GM18873 (cell line): ENCODE measurements around the gene PITPNM1.
"Not testable (repeated sequence)": the region's sequence is repeated elsewhere in the genome, so short reads cannot be mapped to it uniquely, and the experiment has no call there.

Experiments
- ATAC-seq: cut with Tn5 transposase; IDR thresholded peaks from one replicate; pipeline ENCODE4 v1.9.1; 2021; ENCODE audit warnings: mild to moderate bottlenecking, moderate library complexity, moderate number of reproducible peaks; ENCODE audit not compliant: unreplicated experiment, low FRiP score

Gene PITPNM1

DNA sequence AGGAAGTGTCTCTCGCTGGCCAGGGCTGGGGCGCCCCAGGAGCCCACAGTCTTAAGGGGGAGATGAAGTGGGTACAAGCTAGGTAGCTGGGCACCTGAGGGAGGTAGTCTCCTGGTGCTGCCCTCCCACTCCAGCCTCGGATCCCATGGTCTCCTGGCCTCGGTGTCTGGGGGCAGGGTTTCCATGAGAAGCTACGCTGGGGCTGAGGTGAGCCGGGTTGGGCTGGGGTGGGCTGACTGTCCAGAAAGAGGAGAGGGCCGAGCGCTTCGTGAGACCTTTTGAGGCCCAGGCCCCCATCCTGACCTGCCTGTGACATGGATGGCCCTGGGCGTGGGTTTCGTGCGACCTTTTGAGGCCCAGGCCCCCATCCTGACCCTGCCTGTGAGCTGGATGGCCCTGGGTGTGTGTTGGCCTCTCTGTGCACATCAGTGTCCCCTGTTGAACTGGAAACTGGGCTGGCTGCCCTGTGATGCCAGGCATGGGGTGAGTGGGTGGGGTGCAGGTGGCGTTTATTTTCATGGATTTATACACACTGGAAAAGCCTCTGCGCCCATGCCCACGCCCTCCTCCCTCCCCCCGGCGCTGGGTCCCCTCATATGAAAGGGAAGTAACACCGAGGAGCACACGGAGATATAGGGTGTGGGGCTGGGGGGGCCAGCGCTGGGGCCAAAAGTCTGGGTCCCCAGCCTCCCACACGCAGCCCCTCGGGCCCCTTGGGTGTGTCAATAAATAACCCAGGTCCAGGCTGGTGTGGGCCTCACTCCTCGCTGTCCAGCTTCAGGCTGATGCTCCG, 13.7 kb downstream of the PITPNM1 start:
- ATAC-seq: no peak

DNA sequence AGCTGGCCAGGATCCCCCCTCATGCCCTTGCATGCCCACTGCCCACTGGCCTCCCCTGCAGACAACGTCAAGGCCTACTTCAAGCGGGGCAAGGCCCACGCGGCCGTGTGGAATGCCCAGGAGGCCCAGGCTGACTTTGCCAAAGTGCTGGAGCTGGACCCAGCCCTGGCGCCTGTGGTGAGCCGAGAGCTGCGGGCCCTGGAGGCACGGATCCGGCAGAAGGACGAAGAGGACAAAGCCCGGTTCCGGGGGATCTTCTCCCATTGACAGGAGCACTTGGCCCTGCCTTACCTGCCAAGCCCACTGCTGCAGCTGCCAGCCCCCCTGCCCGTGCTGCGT, 14.5 kb downstream of the PITPNM1 start:
- no peak for ATAC-seq

DNA sequence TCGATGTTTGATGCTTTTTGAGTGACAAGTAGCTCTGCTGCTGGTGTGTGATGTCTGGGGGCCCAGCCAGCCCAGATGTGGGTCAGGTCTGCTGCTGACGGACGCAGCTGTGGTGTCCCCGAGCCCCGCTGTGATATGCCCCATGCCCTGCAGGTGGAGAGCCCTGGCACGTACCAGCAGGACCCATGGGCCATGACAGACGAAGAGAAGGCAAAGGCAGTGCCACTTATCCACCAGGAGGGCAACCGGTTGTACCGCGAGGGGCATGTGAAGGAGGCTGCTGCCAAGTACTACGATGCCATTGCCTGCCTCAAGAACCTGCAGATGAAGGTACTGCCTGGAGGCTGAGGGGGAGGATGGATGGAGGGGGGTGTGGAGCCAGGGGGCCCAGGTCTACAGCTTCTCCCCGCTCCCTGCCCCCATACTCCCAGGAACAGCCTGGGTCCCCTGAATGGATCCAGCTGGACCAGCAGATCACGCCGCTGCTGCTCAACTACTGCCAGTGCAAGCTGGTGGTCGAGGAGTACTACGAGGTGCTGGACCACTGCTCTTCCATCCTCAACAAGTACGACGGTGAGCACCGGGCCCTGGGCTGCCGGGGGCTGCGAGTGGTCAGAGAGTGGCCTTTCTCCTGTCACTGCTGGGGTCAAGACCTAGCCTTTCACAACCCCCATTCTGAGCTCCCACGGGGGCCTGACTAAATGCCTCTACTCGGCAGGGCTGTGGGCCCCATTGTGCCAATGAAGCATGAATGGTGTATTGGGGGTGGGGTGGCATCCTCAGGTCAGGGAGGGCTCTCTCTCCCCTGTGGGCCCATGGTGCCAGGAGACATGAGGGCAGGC, 15.1 kb downstream of the PITPNM1 start:
- ATAC-seq: no peak

DNA sequence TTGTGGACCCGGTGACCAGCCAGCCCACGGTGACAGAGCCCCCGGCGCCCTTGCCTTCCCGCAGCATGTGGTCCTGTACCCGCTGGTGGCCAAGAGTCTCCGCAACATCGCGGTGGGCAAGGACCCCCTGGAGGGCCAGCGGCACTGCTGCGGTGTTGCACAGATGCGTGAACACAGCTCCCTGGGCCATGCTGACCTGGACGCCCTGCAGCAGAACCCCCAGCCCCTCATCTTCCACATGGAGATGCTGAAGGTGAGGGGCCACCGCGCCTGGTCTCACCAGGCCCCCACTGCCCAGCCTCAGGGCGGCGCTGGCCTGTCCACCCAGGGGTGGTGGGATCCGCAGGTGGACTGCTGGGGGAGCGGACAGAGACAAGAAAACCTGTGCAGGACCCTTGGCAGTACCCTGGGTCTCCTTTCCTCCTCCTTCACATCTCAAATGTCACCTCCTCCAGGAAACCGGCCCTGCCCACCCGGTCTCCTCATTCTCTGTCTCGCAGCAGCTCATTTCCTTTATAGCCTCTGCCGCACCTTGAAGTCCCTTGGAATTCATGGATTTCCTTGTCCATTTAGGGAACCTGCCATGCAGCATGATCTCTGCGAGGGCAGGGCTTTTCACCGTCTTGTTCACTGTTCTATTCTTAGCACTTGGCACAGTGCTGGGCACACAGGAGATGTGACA, 15.8 kb downstream of the PITPNM1 start:
- no peak for ATAC-seq

DNA sequence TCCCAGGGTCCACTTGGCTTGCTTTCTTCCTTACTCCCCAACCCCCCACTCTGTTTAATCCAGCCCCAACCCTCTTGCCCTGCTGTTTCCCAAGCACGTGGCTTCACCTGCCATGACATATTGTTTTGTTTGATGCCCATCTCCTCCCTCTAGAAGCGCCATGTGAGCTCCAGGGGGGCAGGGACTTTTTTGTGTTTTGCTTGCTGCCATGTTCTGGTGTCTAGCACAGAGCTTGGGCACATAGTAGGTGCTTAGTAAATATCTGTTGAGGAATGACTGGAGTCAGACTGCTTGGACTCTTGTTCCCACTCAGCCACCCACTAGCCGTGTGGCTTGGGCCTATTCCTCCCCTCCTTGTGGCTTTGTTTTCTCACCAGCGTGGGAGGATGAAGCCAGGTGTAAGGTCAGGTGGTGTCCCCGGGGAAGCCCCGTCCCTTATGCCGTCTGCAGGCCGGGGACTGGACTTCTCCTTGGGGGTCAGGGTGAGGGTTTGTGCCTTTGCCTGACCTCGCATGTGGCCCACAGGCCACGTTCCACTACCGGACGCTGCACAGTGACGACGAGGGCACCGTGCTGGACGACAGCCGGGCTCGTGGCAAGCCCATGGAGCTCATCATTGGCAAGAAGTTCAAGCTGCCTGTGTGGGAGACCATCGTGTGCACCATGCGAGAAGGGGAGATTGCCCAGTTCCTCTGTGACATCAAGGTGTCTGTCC, 18.5 kb downstream of the PITPNM1 start:
- no peak for ATAC-seq

DNA sequence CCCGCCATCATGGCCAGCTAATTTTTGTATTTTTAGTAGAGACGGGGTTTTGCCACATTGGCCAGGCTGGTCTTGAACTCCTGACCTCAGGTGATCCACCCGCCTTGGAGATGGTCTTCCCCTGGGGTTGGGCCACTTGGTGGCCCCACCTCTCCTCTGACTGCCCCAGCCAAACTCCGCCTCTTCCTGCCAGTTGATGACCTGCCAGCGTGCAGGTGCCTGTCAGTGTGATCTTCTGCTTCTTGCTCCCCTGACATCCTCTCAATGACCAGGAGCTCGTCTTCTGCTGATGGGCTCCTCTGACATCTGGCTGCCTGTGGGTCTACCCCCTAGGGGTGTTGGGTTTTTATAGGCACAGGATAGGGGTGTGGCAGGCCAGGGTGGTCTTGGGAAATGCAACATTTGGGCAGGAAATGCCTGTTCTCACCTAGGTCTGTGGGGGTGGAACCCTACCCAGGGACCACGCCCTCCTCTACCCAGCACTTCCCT, 19.2 kb downstream of the PITPNM1 start:
- not testable (repeated sequence) for ATAC-seq

DNA sequence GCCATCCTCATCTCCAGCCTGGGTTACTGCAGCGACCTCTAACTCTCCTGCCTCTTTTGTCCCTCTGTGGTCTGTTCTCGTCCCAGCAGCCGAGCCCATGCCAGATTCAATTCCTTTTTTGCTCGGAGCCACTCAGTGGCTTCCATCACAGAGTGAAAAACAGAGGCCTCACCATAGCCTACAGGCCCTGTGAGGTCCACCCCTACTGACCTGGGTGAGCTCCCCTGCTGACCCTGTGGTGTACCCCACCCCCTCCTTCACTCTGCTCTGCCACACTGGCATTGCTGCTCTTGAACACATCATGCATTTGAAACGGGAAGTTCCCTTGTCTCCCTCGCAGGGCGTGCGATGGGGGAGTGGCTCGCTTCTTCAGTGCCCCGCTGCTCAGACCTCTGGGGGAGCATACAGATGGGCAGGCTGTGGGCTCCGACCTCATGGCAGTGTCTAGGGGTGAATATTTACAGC, 20.3 kb downstream of the PITPNM1 start:
- ATAC-seq: no peak

DNA sequence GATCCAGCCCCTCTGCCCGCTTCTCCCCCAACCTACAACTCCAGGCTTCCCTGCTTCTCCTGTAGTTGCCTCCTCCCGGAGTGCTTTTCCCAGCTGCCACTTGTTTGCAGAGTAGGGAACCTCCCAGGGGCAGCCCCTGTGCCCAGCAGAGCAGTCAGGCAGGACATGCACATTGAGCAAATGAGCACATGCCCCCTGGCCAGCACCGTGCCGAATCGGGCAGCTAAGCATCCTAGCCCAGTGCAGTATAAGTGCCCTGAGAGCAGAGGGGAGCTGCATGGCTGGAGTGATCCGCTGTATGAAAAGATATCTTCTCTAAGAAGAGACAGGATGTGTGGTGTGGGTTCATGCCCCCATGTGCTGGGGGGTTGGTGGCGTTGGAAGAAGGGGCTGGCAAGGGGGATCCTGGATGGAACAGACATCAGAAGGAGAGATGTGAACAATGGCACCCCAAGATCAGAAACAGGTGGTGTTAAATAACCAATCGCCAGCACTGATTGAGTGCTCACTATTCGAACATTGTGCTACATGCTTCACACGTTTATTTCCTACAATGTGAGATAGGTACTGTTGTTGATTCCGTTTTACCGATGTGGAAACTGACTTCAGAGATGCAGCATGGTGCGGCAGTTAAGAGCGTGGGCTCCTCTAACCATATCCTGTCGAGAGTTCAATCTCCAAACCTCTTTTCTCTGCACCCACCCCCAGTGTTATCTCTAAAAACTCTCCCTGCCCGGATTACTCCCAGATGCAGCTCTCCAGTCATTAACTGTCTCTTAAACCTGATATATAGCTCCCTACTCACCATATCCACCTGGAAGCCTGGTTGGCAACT, 21.1 kb downstream of the PITPNM1 start:
- no peak for ATAC-seq

DNA sequence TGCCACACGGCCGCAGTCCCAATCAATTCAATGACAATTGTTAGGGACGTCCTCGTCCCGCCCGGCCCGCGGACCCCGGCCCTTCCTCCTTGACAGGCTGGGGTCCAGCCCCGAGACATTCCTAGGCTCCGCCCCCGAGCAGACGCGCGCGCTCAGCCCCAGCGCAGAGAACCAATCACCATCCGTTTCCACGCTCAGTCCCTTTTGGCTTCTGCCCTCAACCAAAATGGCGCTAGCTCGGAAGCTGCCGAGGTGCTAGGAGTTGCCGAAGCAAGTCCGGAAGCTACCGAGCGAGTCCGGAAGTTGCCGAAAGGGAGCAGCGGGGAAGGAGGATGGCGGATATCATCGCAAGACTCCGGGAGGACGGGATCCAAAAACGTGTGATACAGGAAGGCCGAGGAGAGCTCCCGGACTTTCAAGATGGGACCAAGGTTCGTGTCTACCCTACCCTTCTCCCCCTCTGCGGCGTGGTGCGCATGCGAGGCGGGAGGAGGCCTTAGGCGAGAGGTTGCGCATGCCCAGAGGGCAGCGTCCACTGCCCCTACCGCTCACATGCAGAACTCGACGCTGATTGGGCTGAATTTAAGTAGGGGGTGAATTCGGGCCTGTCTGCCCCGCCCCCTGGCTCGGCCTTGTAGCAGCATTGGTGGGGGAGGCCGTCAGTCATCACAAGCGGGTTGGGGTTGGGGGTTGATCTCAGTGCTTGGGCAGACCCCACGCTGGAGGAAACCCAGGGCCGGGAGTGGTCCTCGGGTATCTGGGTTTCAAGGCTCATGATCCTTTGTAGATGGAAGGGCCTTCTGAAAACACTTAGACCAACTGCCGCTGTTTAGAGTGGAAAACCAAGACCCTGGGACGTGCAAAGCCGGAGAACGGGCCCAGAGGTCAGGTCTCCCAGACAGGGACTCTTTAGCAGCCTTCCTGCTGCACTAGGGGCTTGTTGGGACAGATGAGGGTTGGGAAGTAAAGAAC, 22.1 kb downstream of the PITPNM1 start, which contains the start of gene AIP:
Gene AIP, plus strand, starts transcription at position 200 of the 972 bp plus-strand sequence. Its CDS starts 133 bp downstream, at position 333.
- ATAC-seq: peak; percentile 62

DNA sequence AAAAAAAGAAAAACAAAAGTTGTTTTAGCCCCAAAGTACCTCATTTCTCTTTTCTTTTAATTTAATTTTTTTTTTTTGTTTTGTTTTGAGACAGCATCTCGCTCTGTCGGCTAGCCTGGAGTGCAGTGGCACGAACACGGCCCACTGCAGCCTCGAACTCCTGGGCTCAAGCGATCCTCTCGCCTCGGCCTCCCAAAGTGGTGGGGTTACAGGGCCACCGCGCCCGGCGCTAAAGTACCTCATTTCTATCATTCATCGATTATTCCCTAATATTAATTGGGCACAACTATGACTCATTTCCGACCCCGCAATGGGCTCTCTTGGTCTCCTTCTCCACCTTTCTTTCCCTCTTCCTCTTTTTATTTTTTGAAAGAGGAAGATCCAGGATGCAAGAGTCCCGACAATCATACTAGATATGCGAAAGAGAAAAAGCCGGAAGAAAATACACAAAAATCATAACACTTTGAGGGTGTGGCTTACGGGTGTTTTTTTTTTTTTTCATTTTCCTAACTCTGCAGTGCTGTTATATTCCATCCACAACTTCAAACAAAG, 22.8 kb downstream of the PITPNM1 start:
- no peak for ATAC-seq

DNA sequence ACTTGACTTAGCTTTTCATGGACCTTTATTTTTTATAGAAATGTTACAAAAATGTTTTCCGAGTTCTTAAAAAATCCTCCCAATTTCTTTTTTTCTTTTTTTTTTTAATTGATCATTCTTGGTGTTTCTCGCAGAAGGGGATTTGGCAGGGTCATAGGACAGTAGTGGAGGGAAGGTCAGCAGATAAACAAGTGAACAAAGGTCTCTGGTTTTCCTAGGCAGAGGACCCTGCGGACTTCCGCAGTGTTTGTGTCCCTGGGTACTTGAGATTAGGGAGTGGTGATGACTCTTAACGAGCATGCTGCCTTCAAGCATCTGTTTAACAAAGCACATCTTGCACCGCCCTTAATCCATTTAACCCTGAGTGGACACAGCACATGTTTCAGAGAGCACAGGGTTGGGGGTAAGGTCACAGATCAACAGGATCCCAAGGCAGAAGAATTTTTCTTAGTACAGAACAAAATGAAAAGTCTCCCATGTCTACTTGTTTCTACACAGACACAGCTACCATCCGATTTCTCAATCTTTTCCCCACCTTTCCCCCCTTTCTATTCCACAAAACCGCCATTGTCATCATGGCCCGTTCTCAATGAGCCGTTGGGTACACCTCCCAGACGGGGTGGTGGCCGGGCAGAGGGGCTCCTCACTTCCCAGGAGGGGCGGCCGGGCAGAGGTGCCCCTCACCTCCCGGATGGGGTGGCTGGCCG, 27.7 kb downstream of the PITPNM1 start:
- ATAC-seq: not testable (repeated sequence)

DNA sequence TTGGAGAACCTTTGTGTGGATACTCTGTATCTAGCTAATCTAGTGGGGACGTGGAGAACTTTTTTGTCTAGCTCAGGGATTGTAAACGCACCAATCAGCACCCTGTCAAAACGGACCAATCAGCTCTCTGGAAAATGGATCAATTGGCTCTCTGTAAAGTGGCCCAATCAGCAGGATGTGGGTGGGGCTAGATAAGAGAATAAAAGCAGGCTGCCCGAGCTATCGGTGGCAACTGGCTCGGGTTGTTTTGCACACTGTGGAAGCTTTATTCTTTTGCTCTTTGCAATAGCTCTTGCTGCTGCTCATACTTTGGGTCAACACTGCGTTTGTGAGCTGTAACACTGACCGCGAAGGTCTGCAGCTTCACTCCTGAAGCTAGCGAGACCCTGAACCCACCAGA, 28.5 kb downstream of the PITPNM1 start:
- ATAC-seq: not testable (repeated sequence)

DNA sequence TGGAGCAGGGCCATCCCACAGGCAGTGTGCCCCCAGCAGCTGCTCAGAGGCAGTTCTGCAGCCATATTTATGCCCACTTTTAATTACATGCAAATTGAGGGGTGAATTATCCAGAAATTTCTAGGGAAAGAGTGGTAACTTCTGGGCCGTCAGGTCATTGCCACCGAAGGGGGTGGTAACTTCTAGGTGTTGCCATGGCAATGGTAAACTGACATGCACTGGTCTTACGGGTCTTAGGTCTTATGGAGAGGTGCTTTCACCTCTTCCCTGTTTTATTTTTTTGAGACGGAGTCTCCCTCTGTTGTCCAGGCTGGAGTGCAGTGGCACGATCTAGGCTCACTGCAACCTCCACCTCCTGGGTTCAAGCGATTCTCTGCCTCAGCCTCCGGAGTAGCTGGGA, 32.3 kb downstream of the PITPNM1 start:
- no peak for ATAC-seq

DNA sequence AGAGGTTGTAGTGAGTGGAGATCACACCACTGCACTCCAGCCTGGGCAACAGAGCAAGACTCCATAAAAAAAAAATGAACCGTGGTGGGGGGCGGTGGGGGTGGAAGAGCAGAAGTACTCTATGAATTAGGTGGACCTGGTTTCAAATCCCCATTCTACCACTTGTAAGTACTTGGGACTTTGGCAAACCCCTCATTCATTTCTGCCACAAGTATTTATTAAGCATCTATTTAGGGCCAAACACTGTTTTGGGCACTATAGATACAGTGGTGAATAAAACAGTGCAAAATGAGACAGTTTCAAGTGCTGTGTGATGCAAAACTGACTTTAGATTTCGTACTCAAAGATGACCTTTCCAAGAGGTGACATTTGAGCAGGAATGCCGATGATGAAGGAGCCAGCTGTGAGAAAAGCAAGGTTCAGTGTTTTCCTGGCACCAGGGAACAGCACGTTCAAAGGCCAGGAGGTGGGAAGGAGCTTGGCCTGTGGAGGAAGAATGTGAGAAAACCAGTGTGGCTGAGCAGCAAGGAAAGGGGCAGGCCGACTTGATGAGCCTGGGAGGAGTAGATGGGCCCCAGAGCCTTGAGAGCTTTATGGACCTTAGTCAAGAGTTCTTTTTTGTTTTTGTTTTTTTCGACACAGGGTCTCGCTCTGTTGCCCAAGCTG, 34.7 kb downstream of the PITPNM1 start:
- no peak for ATAC-seq

DNA sequence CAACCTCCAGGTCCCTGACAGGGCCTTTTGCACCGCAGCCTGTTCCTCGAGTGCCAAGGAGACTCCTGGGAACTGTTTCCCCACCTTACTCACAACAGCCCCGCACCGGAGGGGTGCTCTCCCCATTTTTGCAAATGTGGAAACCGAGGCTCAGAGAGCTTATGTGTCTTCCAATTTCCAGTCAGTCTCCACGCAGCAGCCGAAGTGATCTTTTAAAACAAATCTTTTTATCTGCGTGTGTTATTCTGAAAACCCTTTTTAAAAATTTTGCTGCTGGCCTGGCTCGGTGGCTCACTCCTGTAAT, 35.7 kb downstream of the PITPNM1 start:
- no peak for ATAC-seq

DNA sequence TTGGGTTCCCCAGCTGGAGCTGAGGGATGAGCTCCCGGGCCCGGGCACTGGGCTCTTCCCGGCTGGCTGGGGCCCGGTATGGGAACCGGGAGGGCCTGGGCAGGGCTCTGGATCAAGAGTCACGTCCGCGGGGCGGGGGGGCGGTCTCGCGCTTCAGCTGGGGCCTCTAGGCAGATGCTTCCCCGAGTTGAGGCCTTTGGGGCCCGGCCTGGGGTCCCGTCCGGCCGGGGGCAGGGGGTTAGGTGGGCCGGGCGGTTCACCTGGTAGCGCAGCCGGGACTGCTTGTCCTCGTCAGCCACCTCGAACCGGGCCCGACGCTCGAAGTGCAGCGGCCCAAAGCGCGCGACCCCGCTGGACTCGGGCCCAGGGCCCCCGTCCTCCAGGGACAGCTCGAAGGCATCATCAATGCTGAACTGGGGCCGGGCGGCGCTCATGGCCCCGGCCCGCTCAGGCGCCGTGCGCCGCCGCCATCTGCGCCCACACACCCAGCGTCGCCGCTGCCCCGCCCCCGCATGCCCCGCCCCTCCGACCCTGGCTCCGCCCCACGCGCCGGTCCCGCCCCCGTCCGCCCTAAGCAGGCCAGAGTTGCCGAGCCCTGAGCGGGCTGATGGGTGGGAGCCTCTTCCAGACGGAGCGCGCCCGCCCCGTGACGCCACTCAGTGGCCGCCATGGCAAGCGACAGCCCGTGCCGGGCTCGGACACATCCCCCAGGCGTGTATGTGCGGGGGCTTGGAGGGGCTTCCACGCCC, 36.2 kb downstream of the PITPNM1 start, which contains the start of gene TMEM134:
Gene TMEM134, minus strand, starts transcription at position 493 of the 749 bp plus-strand sequence. Its CDS starts 59 bp downstream, at position 434.
- peak; percentile 47 for ATAC-seq
